ENCODE data around the gene ALDH4A1.

Gene ALDH4A1

GRCh38 chr1:18882486-18882885 lies 19.9 kb downstream of the ALDH4A1 start:
- Histone ChIP-seq H3K9me3 (ENCODE audit: insufficient read depth, low read length, severe bottlenecking) (no peaks in the 10 kb centered on the region), H3K36me3 (ENCODE audit: insufficient read depth, low read length) (peaks cover 7% of the 10 kb centered on the region; the same call in 1 of the 2 replicates), H2AFZ (ENCODE audit: low read depth, low read length) (no peak overlapping the region), H3K27ac (ENCODE audit: low read length) (no peak overlapping the region), H3K9ac (ENCODE audit: low read depth, low read length) (no peak overlapping the region), H3K79me2 (ENCODE audit: insufficient read depth, low read length) (no peaks in the 10 kb centered on the region), H3K4me2 (ENCODE audit: insufficient read depth, low read length) (no peak overlapping the region), H3K4me1 (ENCODE audit: insufficient read depth, low read length) (no peaks in the 10 kb centered on the region), H4K20me1 (ENCODE audit: insufficient read depth, low read length) (peaks cover 12% of the 10 kb centered on the region; the same call in 1 of the 2 replicates), H3K27me3 (ENCODE audit: insufficient read depth, low read length, poor library complexity) (no peaks in the 10 kb centered on the region), H3K4me3 (ENCODE audit: low read depth in 1 of 2, low read length in 2 of 2) (no peak overlapping the region)
- DNase-seq (no peak), ATAC-seq (ENCODE audit: insufficient read depth, low read depth) (no peak)
- no peak for TF ChIP-seq EZH2 (IDR thresholded peaks at IDR 0.05; ENCODE audit: borderline replicate concordance, low read depth, low read length, severe bottlenecking)
- TF ChIP-seq, protein P1, sequence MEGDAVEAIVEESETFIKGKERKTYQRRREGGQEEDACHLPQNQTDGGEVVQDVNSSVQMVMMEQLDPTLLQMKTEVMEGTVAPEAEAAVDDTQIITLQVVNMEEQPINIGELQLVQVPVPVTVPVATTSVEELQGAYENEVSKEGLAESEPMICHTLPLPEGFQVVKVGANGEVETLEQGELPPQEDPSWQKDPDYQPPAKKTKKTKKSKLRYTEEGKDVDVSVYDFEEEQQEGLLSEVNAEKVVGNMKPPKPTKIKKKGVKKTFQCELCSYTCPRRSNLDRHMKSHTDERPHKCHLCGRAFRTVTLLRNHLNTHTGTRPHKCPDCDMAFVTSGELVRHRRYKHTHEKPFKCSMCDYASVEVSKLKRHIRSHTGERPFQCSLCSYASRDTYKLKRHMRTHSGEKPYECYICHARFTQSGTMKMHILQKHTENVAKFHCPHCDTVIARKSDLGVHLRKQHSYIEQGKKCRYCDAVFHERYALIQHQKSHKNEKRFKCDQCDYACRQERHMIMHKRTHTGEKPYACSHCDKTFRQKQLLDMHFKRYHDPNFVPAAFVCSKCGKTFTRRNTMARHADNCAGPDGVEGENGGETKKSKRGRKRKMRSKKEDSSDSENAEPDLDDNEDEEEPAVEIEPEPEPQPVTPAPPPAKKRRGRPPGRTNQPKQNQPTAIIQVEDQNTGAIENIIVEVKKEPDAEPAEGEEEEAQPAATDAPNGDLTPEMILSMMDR (IDR thresholded peaks at IDR 0.05; ENCODE audit: borderline replicate concordance, extremely low read depth, low read length, poor library complexity, severe bottlenecking) = no peak

- H3K9ac ChIP-seq (ENCODE audit: low read depth, low read length) = no peak overlapping the region
- H3K27me3 ChIP-seq (ENCODE audit: insufficient read depth, low read length, poor library complexity) = no peaks in the 10 kb centered on the region
- peaks cover 12% of the 10 kb centered on the region; the same call in 1 of the 2 replicates for H4K20me1 ChIP-seq (ENCODE audit: insufficient read depth, low read length)
- no peak overlapping the region for H2AFZ ChIP-seq (ENCODE audit: low read depth, low read length)
- H3K4me3 ChIP-seq (ENCODE audit: low read depth in 1 of 2, low read length in 2 of 2) = no peak overlapping the region
- no peaks in the 10 kb centered on the region for H3K9me3 ChIP-seq (ENCODE audit: insufficient read depth, low read length, severe bottlenecking)
- ATAC-seq (ENCODE audit: insufficient read depth, low read depth) = no peak
- H3K79me2 ChIP-seq (ENCODE audit: insufficient read depth, low read length) = no peaks in the 10 kb centered on the region
- H3K27ac ChIP-seq (ENCODE audit: low read length) = no peak overlapping the region
- TF ChIP-seq, protein P1 (IDR thresholded peaks at IDR 0.05; ENCODE audit: borderline replicate concordance, extremely low read depth, low read length, poor library complexity, severe bottlenecking) = no peak
- no peak for TF ChIP-seq EZH2 (IDR thresholded peaks at IDR 0.05; ENCODE audit: borderline replicate concordance, low read depth, low read length, severe bottlenecking)
- H3K4me2 ChIP-seq (ENCODE audit: insufficient read depth, low read length) = no peak overlapping the region
- peaks cover 7% of the 10 kb centered on the region; the same call in 1 of the 2 replicates for H3K36me3 ChIP-seq (ENCODE audit: insufficient read depth, low read length)
- no peak for DNase-seq
- no peaks in the 10 kb centered on the region for H3K4me1 ChIP-seq (ENCODE audit: insufficient read depth, low read length)
These were observed 20.5 kb downstream of the ALDH4A1 start for GRCh38 chr1:18881642-18882431.

DNA sequence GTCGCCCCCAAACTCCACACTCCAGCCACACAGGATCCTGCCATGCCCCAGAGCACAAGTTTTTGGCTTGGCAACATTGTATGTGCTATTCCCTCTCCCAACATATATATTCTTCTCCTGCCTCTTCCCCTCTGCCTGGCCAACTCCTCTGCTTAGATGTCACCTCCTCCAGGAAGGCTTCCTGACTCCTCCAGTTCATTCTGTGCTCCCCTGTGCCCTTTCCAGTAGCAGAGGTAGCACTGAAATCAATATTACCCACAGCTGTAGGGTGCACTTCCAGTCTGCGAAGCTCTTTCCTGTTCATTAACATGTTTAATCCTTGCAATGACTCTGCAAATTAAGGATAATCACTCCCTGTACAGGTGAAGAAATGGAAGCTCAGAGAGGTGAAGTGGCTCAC lies 21.2 kb downstream of the ALDH4A1 start:
- no peaks in the 10 kb centered on the region for H3K4me1 ChIP-seq (ENCODE audit: insufficient read depth, low read length)
- H3K9ac ChIP-seq (ENCODE audit: low read depth, low read length) = no peak overlapping the region
- no peak overlapping the region for H3K4me3 ChIP-seq (ENCODE audit: low read depth in 1 of 2, low read length in 2 of 2)
- DNase-seq (no peak), ATAC-seq (ENCODE audit: insufficient read depth, low read depth) (no peak)
- H3K36me3 ChIP-seq (ENCODE audit: insufficient read depth, low read length) = peaks cover 7% of the 10 kb centered on the region; the same call in 1 of the 2 replicates
- H3K79me2 ChIP-seq (ENCODE audit: insufficient read depth, low read length) = no peaks in the 10 kb centered on the region
- no peaks in the 10 kb centered on the region for H3K27me3 ChIP-seq (ENCODE audit: insufficient read depth, low read length, poor library complexity)
- no peak overlapping the region for H3K4me2 ChIP-seq (ENCODE audit: insufficient read depth, low read length)
- no peak for TF ChIP-seq EZH2 (IDR thresholded peaks at IDR 0.05; ENCODE audit: borderline replicate concordance, low read depth, low read length, severe bottlenecking)
- TF ChIP-seq, protein P1 (IDR thresholded peaks at IDR 0.05; ENCODE audit: borderline replicate concordance, extremely low read depth, low read length, poor library complexity, severe bottlenecking) = no peak
- peaks cover 10% of the 10 kb centered on the region; the same call in 1 of the 2 replicates for H4K20me1 ChIP-seq (ENCODE audit: insufficient read depth, low read length)
- H2AFZ ChIP-seq (ENCODE audit: low read depth, low read length) = no peak overlapping the region
- no peaks in the 10 kb centered on the region for H3K9me3 ChIP-seq (ENCODE audit: insufficient read depth, low read length, severe bottlenecking)
- H3K27ac ChIP-seq (ENCODE audit: low read length) = no peak overlapping the region
